WTC11 (cell line): ENCODE data around the gene OR52N2.

Source experiments
- ELF4 ChIP-seq: sonication (generic); formaldehyde crosslinking; IDR thresholded peaks from 2 replicates; pipeline ENCODE4 v1.8.1; 2022; ENCODE audit warnings: low read depth, mild to moderate bottlenecking, moderate library complexity, missing genetic modification reagents
- HMGXB4 ChIP-seq: sonication (generic); formaldehyde crosslinking; IDR thresholded peaks from 2 replicates; pipeline ENCODE4 v1.8.1; 2023; ENCODE audit warnings: mild to moderate bottlenecking, moderate library complexity, missing genetic modification reagents
- MXD4 ChIP-seq: fragments of 250-450 bp; sonication (Bioruptor Pico); IDR thresholded peaks from 2 replicates; pipeline ENCODE4 v1.8.0; 2021; ENCODE audit warnings: mild to moderate bottlenecking, moderate library complexity, borderline replicate concordance
- SP1 ChIP-seq: sonication (generic); formaldehyde crosslinking; conservative IDR thresholded peaks from 2 replicates; pipeline ENCODE4 v1.8.1; 2022; ENCODE audit warnings: missing genetic modification reagents
- TEAD4 ChIP-seq: sonication (generic); formaldehyde crosslinking; IDR thresholded peaks from 2 replicates; pipeline ENCODE4 v1.8.0; 2022; ENCODE audit warnings: mild to moderate bottlenecking, missing genetic modification reagents
- ZNF138 ChIP-seq: sonication (generic); formaldehyde crosslinking; conservative IDR thresholded peaks from 2 replicates; pipeline ENCODE4 v1.8.1; 2022; ENCODE audit warnings: mild to moderate bottlenecking, moderate library complexity, missing genetic modification reagents
- ZNF671 ChIP-seq: fragments of 250-450 bp; sonication (Bioruptor Pico); IDR thresholded peaks from 2 replicates; pipeline ENCODE4 v1.8.0; 2021; ENCODE audit warnings: mild to moderate bottlenecking
- TF ChIP-seq, protein P1 (sequence below): fragments of 200-600 bp; IDR thresholded peaks from 2 replicates; pipeline ENCODE4 v1.8.0; 2022; ENCODE audit warnings: antibody characterized with exemption
- TF ChIP-seq, protein P2 (sequence below): sonication (generic); formaldehyde crosslinking; IDR thresholded peaks from 2 replicates; pipeline ENCODE4 v1.8.1; 2022; ENCODE audit warnings: mild to moderate bottlenecking, moderate library complexity, missing genetic modification reagents

- TF ChIP-seq, protein P1, sequence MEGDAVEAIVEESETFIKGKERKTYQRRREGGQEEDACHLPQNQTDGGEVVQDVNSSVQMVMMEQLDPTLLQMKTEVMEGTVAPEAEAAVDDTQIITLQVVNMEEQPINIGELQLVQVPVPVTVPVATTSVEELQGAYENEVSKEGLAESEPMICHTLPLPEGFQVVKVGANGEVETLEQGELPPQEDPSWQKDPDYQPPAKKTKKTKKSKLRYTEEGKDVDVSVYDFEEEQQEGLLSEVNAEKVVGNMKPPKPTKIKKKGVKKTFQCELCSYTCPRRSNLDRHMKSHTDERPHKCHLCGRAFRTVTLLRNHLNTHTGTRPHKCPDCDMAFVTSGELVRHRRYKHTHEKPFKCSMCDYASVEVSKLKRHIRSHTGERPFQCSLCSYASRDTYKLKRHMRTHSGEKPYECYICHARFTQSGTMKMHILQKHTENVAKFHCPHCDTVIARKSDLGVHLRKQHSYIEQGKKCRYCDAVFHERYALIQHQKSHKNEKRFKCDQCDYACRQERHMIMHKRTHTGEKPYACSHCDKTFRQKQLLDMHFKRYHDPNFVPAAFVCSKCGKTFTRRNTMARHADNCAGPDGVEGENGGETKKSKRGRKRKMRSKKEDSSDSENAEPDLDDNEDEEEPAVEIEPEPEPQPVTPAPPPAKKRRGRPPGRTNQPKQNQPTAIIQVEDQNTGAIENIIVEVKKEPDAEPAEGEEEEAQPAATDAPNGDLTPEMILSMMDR: no peak
- no peak for TF ChIP-seq MXD4
- no peak for TF ChIP-seq TEAD4 (CRISPR knock-in tag)
- TF ChIP-seq ZNF671: no peak
- TF ChIP-seq, protein P2, sequence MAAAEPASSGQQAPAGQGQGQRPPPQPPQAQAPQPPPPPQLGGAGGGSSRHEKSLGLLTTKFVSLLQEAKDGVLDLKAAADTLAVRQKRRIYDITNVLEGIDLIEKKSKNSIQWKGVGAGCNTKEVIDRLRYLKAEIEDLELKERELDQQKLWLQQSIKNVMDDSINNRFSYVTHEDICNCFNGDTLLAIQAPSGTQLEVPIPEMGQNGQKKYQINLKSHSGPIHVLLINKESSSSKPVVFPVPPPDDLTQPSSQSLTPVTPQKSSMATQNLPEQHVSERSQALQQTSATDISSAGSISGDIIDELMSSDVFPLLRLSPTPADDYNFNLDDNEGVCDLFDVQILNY (CRISPR knock-in tag): no peak
- TF ChIP-seq HMGXB4: no peak
- no peak for TF ChIP-seq SP1
- no peak for TF ChIP-seq ELF4 (CRISPR knock-in tag)
- no peak for TF ChIP-seq ZNF138 (CRISPR knock-in tag)
Measured at GRCh38 chr11:5815534-5815933, 6.8 kb downstream of the OR52N2 start.
